Mesenchymal stem cell (in vitro differentiated cells and primary cell): ENCODE measurements around the gene ITGA2B.
A peak's percentile ranks its signal among the peaks of the same experiment; 100 is the strongest.

Experiments
- DNase-seq: peaks from one replicate; pipeline ENCODE4 v3.0.0-alpha.2; 2013
- H2AFZ ChIP-seq: one replicate; pipeline ENCODE4 v1.6.1; 2013; ENCODE audit warnings: low read depth, mild to moderate bottlenecking, control low read depth, inconsistent platforms, low read length, moderate library complexity
- H2AK5ac ChIP-seq: 2 replicates; pipeline ENCODE4 v1.6.1; 2013; ENCODE audit warnings: low read length, moderate library complexity, mild to moderate bottlenecking, inconsistent platforms; ENCODE audit not compliant: severe bottlenecking
- H2BK120ac ChIP-seq: one replicate; pipeline ENCODE4 v1.6.1; 2013; ENCODE audit warnings: low read depth, mild to moderate bottlenecking, inconsistent platforms, low read length, moderate library complexity
- H2BK12ac ChIP-seq, 2 experiments: one replicate each; pipeline ENCODE4 v1.6.1; 2013; ENCODE audit warnings: inconsistent platforms in 2 of 2, low read length in 2 of 2, mild to moderate bottlenecking in 2 of 2, moderate library complexity in 2 of 2, control low read depth in 1 of 2
- H2BK15ac ChIP-seq: one replicate; pipeline ENCODE4 v1.6.1; 2013; ENCODE audit warnings: mild to moderate bottlenecking, low read depth, inconsistent platforms; ENCODE audit not compliant: poor library complexity, severe bottlenecking
- H2BK5ac ChIP-seq: 2 replicates; pipeline ENCODE4 v1.6.1; 2013; ENCODE audit warnings: low read depth, mild to moderate bottlenecking, low read length, control low read depth, inconsistent platforms; ENCODE audit not compliant: poor library complexity, severe bottlenecking
- H3K14ac ChIP-seq, 2 experiments: one replicate each; pipeline ENCODE4 v1.6.1; 2013; ENCODE audit warnings: inconsistent platforms in 2 of 2, low read length in 2 of 2, control low read depth in 1 of 2, mild to moderate bottlenecking in 1 of 2, moderate library complexity in 1 of 2
- H3K18ac ChIP-seq, 2 experiments: one replicate each; pipeline ENCODE4 v1.6.1; 2013; ENCODE audit warnings: inconsistent platforms in 2 of 2, low read length in 2 of 2, control low read depth in 1 of 2, low read depth in 1 of 2, mild to moderate bottlenecking in 1 of 2
- H3K23ac ChIP-seq, 2 experiments: one replicate each; pipeline ENCODE4 v1.6.1; 2013; ENCODE audit warnings: inconsistent platforms in 2 of 2, low read length in 2 of 2, mild to moderate bottlenecking in 2 of 2, moderate library complexity in 2 of 2, control low read depth in 1 of 2
- H3K27ac ChIP-seq: 2 replicates; pipeline ENCODE4 v1.5.1; 2013; ENCODE audit warnings: mild to moderate bottlenecking, moderate library complexity, low read length, control low read depth, inconsistent platforms; ENCODE audit not compliant: poor library complexity, severe bottlenecking
- H3K27me3 ChIP-seq, 2 experiments: 2 replicates each; pipeline versions ENCODE4 v1.6.1 to v1.7.0; 2013; ENCODE audit warnings: low read length in 2 of 2, mild to moderate bottlenecking in 2 of 2, moderate library complexity in 2 of 2, control low read depth in 1 of 2, inconsistent platforms in 1 of 2; ENCODE audit not compliant: control insufficient read depth in 1 of 2, insufficient read depth in 1 of 2
- H3K36me3 ChIP-seq, 2 experiments: 2 replicates each; pipeline versions ENCODE4 v1.6.1 to v1.7.0; 2013; ENCODE audit warnings: low read length in 2 of 2, control low read depth in 1 of 2, inconsistent platforms in 1 of 2, low read depth in 1 of 2, mild to moderate bottlenecking in 1 of 2; ENCODE audit not compliant: insufficient read depth in 2 of 2, control insufficient read depth in 1 of 2
- H3K4ac ChIP-seq, 2 experiments: one replicate each; pipeline ENCODE4 v1.6.1; 2013; ENCODE audit warnings: inconsistent platforms in 2 of 2, low read length in 2 of 2, mild to moderate bottlenecking in 2 of 2, moderate library complexity in 2 of 2, control low read depth in 1 of 2, low read depth in 1 of 2
- H3K4me1 ChIP-seq: 2 replicates; pipeline ENCODE4 v1.6.1; 2013; ENCODE audit warnings: low read depth, low read length, control low read depth; ENCODE audit not compliant: control insufficient read depth, insufficient read depth
- H3K4me2 ChIP-seq: 2 replicates; pipeline ENCODE4 v1.6.1; 2013; ENCODE audit warnings: low read length, mild to moderate bottlenecking, inconsistent platforms; ENCODE audit not compliant: poor library complexity, severe bottlenecking
- H3K4me3 ChIP-seq, 2 experiments: 2 replicates each; pipeline versions ENCODE4 v1.5.1 to v1.7.0; 2013; ENCODE audit warnings: low read length in 2 of 2, mild to moderate bottlenecking in 2 of 2, control low read depth in 1 of 2, low read depth in 1 of 2; ENCODE audit not compliant: insufficient read depth in 1 of 2
- H3K79me1 ChIP-seq: replicated peaks from 2 replicates; pipeline ENCODE4 v1.6.1; 2013; ENCODE audit warnings: mild to moderate bottlenecking, control low read depth, low read length, inconsistent platforms; ENCODE audit not compliant: poor library complexity, severe bottlenecking
- H3K9ac ChIP-seq: 2 replicates; pipeline ENCODE4 v1.7.0; 2013; ENCODE audit warnings: mild to moderate bottlenecking, low read length, moderate library complexity
- H3K9me3 ChIP-seq: 2 replicates; pipeline ENCODE4 v1.7.0; 2013; ENCODE audit warnings: mild to moderate bottlenecking, low read length; ENCODE audit not compliant: control insufficient read depth
- H4K8ac ChIP-seq: one replicate; pipeline ENCODE4 v1.6.1; 2013; ENCODE audit warnings: inconsistent platforms, mild to moderate bottlenecking, low read length, moderate library complexity
- H4K91ac ChIP-seq: one replicate; pipeline ENCODE4 v1.6.1; 2013; ENCODE audit warnings: mild to moderate bottlenecking, low read length, inconsistent platforms
- WGBS: methylation state at CpG from one replicate; pipeline ENCODE4 v1.1.7; 2013; ENCODE audit warnings: mixed read lengths; 5-methylcytosine and 5-hydroxymethylcytosine counted together

Gene ITGA2B

GRCh38 chr17:44351464-44351863, 38.0 kb downstream of the ITGA2B start:
- Histone ChIP-seq H3K4me3 (no peak overlapping the region), H3K18ac (no peak overlapping the region), H3K36me3 (peaks cover 42 to 79% of the 10 kb centered on the region in 2 experiments), H3K27me3 (peaks cover 0 to 3% of the 10 kb centered on the region in 2 experiments), H2AFZ (no peak overlapping the region), H3K9ac (no peak overlapping the region), H3K9me3 (no peaks in the 10 kb centered on the region), H3K27ac (no peak overlapping the region), H4K8ac (no peak overlapping the region), H3K4me1 (peaks cover 8% of the 10 kb centered on the region), H4K91ac (no peak overlapping the region), H3K79me1 (peaks cover 14% of the 10 kb centered on the region), H2BK120ac (no peak overlapping the region), H2BK5ac (no peak overlapping the region), H3K4me2 (no peak overlapping the region), H3K4ac (no peak overlapping the region), H3K14ac (no peak overlapping the region), H2BK12ac (no peak overlapping the region), H3K23ac (no peak overlapping the region), H2BK15ac (no peak overlapping the region), H2AK5ac (no peak overlapping the region)
- 94% methylated on average over 8 of the region's 8 CpGs for WGBS
- DNase-seq: no peak

- H3K9me3 ChIP-seq: no peaks in the 10 kb centered on the region
- H3K23ac ChIP-seq: no peak overlapping the region
- no peak overlapping the region for H3K4me2 ChIP-seq
- 71% methylated on average over 6 of the region's 6 CpGs for WGBS
- no peak overlapping the region for H3K27ac ChIP-seq
- H2BK12ac ChIP-seq: no peak overlapping the region
- H3K4me3 ChIP-seq: no peak overlapping the region
- no peak overlapping the region for H4K91ac ChIP-seq
- H2BK15ac ChIP-seq: no peak overlapping the region
- peak; percentile 58 for DNase-seq
- no peak overlapping the region for H3K14ac ChIP-seq
- no peak overlapping the region for H2AFZ ChIP-seq
- H3K4me1 ChIP-seq: peaks cover 14% of the 10 kb centered on the region
- H2BK120ac ChIP-seq: no peak overlapping the region
- peaks cover 19% of the 10 kb centered on the region for H3K79me1 ChIP-seq
- peaks cover 42 to 73% of the 10 kb centered on the region in 2 experiments for H3K36me3 ChIP-seq
- no peak overlapping the region for H2BK5ac ChIP-seq
- no peak overlapping the region for H3K4ac ChIP-seq
- H4K8ac ChIP-seq: no peak overlapping the region
- H3K18ac ChIP-seq: no peak overlapping the region
- H3K9ac ChIP-seq: no peak overlapping the region
- no peaks in the 10 kb centered on the region for H3K27me3 ChIP-seq
- H2AK5ac ChIP-seq: no peak overlapping the region
These were observed 38.7 kb downstream of the ITGA2B start for GRCh38 chr17:44350733-44351226.

GRCh38 chr17:44349553-44350070, 39.8 kb downstream of the ITGA2B start:
- Histone ChIP-seq H4K91ac (no peak overlapping the region), H3K4me2 (no peak overlapping the region), H2BK15ac (no peak overlapping the region), H3K9ac (no peak overlapping the region), H3K14ac (no peak overlapping the region), H3K4me1 (peaks cover 15% of the 10 kb centered on the region), H2AFZ (no peak overlapping the region), H3K4ac (no peak overlapping the region), H3K27me3 (no peaks in the 10 kb centered on the region), H3K9me3 (no peaks in the 10 kb centered on the region), H2BK120ac (no peak overlapping the region), H3K23ac (no peak overlapping the region), H3K18ac (no peak overlapping the region), H2BK12ac (no peak overlapping the region), H3K79me1 (peaks cover 24% of the 10 kb centered on the region), H2AK5ac (no peak overlapping the region), H2BK5ac (no peak overlapping the region), H4K8ac (no peak overlapping the region), H3K27ac (no peak overlapping the region), H3K4me3 (no peak overlapping the region), H3K36me3 (peaks cover 42 to 62% of the 10 kb centered on the region in 2 experiments)
- WGBS: 89% methylated on average over 12 of the region's 12 CpGs
- no peak for DNase-seq

- H3K27me3 ChIP-seq: no peaks in the 10 kb centered on the region
- no peak for DNase-seq
These were observed 40.5 kb downstream of the ITGA2B start for GRCh38 chr17:44348988-44349364.

More at GRCh38 chr17:44348988-44349364, 40.5 kb downstream of the ITGA2B start:
- H2BK15ac ChIP-seq: no peak overlapping the region
- H2BK120ac ChIP-seq: no peak overlapping the region
- no peaks in the 10 kb centered on the region for H3K9me3 ChIP-seq
- H2BK5ac ChIP-seq: no peak overlapping the region
- no peak overlapping the region for H2AFZ ChIP-seq
- no peak overlapping the region for H4K91ac ChIP-seq
- H3K14ac ChIP-seq: no peak overlapping the region
- no peak overlapping the region for H3K4me3 ChIP-seq
- H2BK12ac ChIP-seq: no peak overlapping the region
- H3K9ac ChIP-seq: no peak overlapping the region
- peaks cover 24% of the 10 kb centered on the region for H3K79me1 ChIP-seq
- WGBS: 94% methylated on average over 6 of the region's 6 CpGs
- no peak overlapping the region for H3K4me2 ChIP-seq
- no peak overlapping the region for H4K8ac ChIP-seq
- no peak overlapping the region for H3K23ac ChIP-seq
- peak overlapping the region in 1 of 2 experiments; percentile 30 for H3K18ac ChIP-seq
- no peak overlapping the region for H3K27ac ChIP-seq
- no peak overlapping the region for H2AK5ac ChIP-seq
- no peak overlapping the region for H3K4ac ChIP-seq
- H3K4me1 ChIP-seq: peaks cover 17% of the 10 kb centered on the region
- H3K36me3 ChIP-seq: peaks cover 42 to 55% of the 10 kb centered on the region in 2 experiments
